Ascending aorta (tissue), 2 donors: ENCODE results near the gene PDLIM5. TPM values are rescaled to one million over a fixed set of nuclear protein-coding genes. Genes with fewer than 3 reads are reported as not detected.

Experiments
- DNase-seq, 2 donors: peaks; one replicate each; pipeline ENCODE4 v3.0.0-alpha.2; 2019; ENCODE audit warnings: low spot score in 2 of 2
- H3K27ac ChIP-seq, 2 donors: fragments of 200-600 bp; sonication (generic); one replicate each; pipeline ENCODE4 v1.5.1; 2016 to 2017; ENCODE audit warnings: mild to moderate bottlenecking in 1 of 2
- H3K27me3 ChIP-seq: fragments of 200-600 bp; sonication (generic); one replicate; pipeline ENCODE4 v1.5.1; 2017
- H3K36me3 ChIP-seq, 2 donors: fragments of 200-600 bp; sonication (generic); one replicate each; pipeline ENCODE4 v1.5.1; 2016
- H3K4me1 ChIP-seq, 2 donors: fragments of 200-600 bp; sonication (generic); one replicate each; pipeline ENCODE4 v1.5.1; 2016 to 2017; ENCODE audit warnings: mild to moderate bottlenecking in 1 of 2
- H3K4me3 ChIP-seq, 2 donors: fragments of 200-600 bp; sonication (generic); one replicate each; pipeline ENCODE4 v1.5.1; 2016 to 2017; ENCODE audit warnings: mild to moderate bottlenecking in 1 of 2
- H3K9me3 ChIP-seq, 2 donors: fragments of 200-600 bp; sonication (generic); one replicate each; pipeline ENCODE4 v1.5.1; 2016
- intact Hi-C: fragments of 100-400 bp; cut with DNase I; formaldehyde crosslinking; loops from one replicate; pipeline ENCODE4 v1.15.1; 2023
- total RNA-seq: library from RNA; depleted of rRNA; stranded (reverse); fragments of >200 nt; gene quantifications from one replicate; pipeline ENCODE4 v1.1.0, GENCODE V29; 2016
- TF ChIP-seq, protein P1 (sequence below), 3 experiments: fragments of 200-600 bp in 2 of 3; fragments of 450-650 bp in 1 of 3; sonication (generic) in 2 of 3; IDR thresholded peaks; one replicate each; pipeline ENCODE4 v1.5.1; 2016 to 2019; ENCODE audit warnings: antibody characterized with exemption in 3 of 3, mild to moderate bottlenecking in 1 of 3, moderate library complexity in 1 of 3

Gene PDLIM5
- total RNA-seq, 1 donor from 2014 or later = 103 TPM

DNA sequence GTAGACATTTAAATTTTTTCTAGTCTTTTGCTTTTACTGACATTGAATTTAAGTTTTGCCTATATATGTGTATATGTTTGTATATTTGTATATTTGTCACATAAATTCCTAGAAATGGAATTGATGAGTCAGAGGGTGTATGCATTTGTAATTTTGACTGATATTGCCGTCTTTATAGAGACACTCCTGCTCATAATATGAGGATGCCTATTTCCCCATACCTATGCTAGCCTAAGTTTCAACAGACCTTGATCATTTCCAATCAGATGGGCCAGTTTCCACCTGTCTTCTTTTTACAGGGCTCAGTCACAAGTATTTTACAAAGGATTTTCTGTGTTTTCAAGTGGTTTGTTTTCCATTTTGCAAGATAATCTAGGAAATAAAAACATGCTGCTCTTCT, 10.8 kb downstream of the PDLIM5 start:
- intact Hi-C loops = no loop called here
- H3K9me3 ChIP-seq = no peaks in the 10 kb centered on the region
- no peak overlapping the region for H3K4me3 ChIP-seq
- H3K36me3 ChIP-seq = no peaks in the 10 kb centered on the region
- DNase-seq = no peak
- no peaks in the 10 kb centered on the region for H3K27me3 ChIP-seq
- no peak overlapping the region for H3K27ac ChIP-seq
- TF ChIP-seq, protein P1, sequence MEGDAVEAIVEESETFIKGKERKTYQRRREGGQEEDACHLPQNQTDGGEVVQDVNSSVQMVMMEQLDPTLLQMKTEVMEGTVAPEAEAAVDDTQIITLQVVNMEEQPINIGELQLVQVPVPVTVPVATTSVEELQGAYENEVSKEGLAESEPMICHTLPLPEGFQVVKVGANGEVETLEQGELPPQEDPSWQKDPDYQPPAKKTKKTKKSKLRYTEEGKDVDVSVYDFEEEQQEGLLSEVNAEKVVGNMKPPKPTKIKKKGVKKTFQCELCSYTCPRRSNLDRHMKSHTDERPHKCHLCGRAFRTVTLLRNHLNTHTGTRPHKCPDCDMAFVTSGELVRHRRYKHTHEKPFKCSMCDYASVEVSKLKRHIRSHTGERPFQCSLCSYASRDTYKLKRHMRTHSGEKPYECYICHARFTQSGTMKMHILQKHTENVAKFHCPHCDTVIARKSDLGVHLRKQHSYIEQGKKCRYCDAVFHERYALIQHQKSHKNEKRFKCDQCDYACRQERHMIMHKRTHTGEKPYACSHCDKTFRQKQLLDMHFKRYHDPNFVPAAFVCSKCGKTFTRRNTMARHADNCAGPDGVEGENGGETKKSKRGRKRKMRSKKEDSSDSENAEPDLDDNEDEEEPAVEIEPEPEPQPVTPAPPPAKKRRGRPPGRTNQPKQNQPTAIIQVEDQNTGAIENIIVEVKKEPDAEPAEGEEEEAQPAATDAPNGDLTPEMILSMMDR (IDR thresholded peaks at IDR 0.05) = no peak
- peaks cover 0 to 71% of the 10 kb centered on the region in 2 donors for H3K4me1 ChIP-seq

DNA sequence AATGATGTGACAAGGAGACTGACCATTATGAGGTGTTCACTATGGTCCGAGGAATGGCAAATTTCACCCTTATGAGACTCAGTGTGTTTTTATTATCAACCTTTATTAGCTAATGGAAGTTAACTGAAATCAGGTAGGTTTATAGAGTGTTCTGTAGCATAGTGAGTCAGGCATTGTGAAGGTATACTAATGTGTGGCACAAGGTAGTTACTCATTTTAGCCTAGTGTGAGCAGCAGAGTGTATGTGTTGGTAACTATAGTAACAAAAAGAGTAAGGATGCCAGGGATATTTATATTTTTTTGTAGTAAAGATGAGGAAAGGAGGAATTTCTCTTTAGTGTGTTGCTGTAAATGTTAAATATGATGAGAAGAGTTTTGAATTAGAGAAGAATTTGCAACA, 12.0 kb downstream of the PDLIM5 start:
- peaks cover 5 to 68% of the 10 kb centered on the region in 2 donors for H3K4me1 ChIP-seq
- DNase-seq = no peak
- TF ChIP-seq, protein P1 (IDR thresholded peaks at IDR 0.05) = no peak
- H3K27me3 ChIP-seq = no peaks in the 10 kb centered on the region
- H3K27ac ChIP-seq = peak overlapping the region; percentile 42
- no peaks in the 10 kb centered on the region for H3K36me3 ChIP-seq
- intact Hi-C loops = no loop called here
- H3K9me3 ChIP-seq = no peaks in the 10 kb centered on the region
- H3K4me3 ChIP-seq = no peak overlapping the region

DNA sequence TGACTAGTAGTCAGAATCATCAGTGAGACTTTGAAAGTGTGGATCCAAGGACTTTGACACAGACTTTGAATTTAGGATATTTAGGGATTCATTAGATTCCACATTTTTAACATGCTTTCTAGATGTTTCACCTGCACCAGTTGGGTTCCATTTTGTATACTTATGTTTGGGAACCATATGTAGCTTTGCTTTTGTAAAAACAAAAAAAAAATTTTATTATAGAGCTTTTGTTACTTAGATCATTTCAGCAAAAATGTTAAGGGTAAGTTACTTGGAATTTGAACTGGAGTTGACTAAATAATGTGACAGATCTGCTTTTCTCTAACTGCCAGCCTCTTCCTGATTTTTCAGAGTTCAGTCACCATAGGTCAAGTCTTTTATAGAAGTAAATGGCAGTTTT, 14.6 kb downstream of the PDLIM5 start:
- no peak for DNase-seq
- intact Hi-C loops = no loop called here
- peak overlapping the region; percentile 13 to 27 for H3K27ac ChIP-seq
- no peaks in the 10 kb centered on the region for H3K27me3 ChIP-seq
- H3K9me3 ChIP-seq = no peaks in the 10 kb centered on the region
- peaks cover 14 to 53% of the 10 kb centered on the region in 2 donors for H3K4me1 ChIP-seq
- H3K36me3 ChIP-seq = no peaks in the 10 kb centered on the region
- no peak overlapping the region for H3K4me3 ChIP-seq
- TF ChIP-seq, protein P1 (IDR thresholded peaks at IDR 0.05) = no peak

DNA sequence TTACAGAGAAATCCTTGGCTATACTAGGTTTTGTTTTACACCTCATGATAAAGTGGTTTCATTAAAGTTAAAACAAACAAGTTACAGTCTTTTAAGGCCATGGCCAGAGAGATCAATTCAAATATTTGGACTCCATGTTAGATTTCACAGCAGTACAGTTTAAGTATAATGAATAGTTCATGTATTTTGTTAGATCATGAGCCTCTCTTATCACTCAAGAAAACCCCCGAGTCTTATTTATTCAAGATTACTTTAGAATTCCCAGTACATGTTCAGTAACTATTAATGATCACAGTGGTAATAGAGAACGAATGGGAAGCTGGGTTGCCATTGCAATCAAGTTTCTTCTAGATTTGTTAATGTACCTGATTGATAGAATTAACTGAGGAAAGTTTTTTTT, 15.2 kb downstream of the PDLIM5 start:
- Histone ChIP-seq H3K4me3 (no peak overlapping the region), H3K4me1 (peaks cover 14 to 47% of the 10 kb centered on the region in 2 donors), H3K36me3 (no peaks in the 10 kb centered on the region), H3K27ac (peak overlapping the region in 1 of 2 donors; percentile 48), H3K27me3 (no peaks in the 10 kb centered on the region), H3K9me3 (no peaks in the 10 kb centered on the region)
- TF ChIP-seq, protein P1 (IDR thresholded peaks at IDR 0.05) = no peak
- intact Hi-C loops = no loop called here
- no peak for DNase-seq

DNA sequence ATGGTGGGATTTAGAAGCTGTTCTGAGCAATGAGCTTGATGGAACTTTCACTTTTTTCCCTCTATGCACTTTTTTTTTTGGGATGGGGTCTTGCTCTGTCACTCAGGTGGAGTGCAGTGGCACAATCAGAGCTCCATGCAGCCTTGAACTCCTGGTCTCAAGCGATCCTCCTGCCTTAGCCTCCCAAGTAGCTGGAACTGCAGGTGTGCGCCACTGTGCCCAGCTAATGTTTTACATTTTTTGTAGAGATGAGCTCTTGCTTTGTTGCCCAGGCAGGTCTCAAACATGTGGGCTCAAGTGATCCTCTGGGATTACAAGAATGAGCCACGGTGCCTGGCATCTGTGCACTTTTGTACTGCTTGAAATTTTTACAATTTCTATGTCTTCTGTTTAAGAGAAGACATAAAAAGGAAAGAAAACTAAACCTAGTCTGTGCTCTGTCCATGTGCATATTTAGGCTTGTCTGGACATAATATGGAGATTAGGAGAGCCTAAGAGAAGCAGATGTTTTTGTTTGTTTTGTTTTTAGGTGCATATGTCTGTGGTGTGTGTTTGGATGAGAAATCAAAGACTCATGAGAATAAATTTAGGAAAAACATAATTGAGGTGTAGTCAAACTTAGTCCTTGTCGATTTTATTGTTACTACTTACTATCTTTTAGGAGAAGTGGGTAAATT, 16.5 kb downstream of the PDLIM5 start:
- Histone ChIP-seq H3K4me1 (peaks cover 14 to 49% of the 10 kb centered on the region in 2 donors), H3K27me3 (no peaks in the 10 kb centered on the region), H3K27ac (peak overlapping the region in 1 of 2 donors; percentile 44), H3K36me3 (no peaks in the 10 kb centered on the region), H3K9me3 (no peaks in the 10 kb centered on the region), H3K4me3 (no peak overlapping the region)
- intact Hi-C loops = no loop called here
- TF ChIP-seq, protein P1 (IDR thresholded peaks at IDR 0.05) = no peak
- DNase-seq = no peak
